Ovary (tissue), 3 donors: Measurements from ENCODE around the gene PCDHGA6.
"Not testable (repeated sequence)": the region's sequence is repeated elsewhere in the genome, so short reads cannot be mapped to it uniquely, and the experiment has no call there.

Source experiments
- POLR2A ChIP-seq: fragments of 450-650 bp; IDR thresholded peaks from one replicate; pipeline ENCODE4 v1.6.1; 2017; ENCODE audit warnings: antibody characterized with exemption, mild to moderate bottlenecking, moderate library complexity
- TF ChIP-seq, protein P1 (sequence below), 3 donors: fragments of 450-650 bp in 2 of 3; fragments of 200-600 bp in 1 of 3; IDR thresholded peaks; one replicate each; pipeline versions ENCODE4 v1.5.1 to v1.8.0; 2016 to 2022; ENCODE audit warnings: antibody characterized with exemption in 3 of 3, mild to moderate bottlenecking in 1 of 3
- donor health status: DM: no; HTN: no; CAD: no.

DNA sequence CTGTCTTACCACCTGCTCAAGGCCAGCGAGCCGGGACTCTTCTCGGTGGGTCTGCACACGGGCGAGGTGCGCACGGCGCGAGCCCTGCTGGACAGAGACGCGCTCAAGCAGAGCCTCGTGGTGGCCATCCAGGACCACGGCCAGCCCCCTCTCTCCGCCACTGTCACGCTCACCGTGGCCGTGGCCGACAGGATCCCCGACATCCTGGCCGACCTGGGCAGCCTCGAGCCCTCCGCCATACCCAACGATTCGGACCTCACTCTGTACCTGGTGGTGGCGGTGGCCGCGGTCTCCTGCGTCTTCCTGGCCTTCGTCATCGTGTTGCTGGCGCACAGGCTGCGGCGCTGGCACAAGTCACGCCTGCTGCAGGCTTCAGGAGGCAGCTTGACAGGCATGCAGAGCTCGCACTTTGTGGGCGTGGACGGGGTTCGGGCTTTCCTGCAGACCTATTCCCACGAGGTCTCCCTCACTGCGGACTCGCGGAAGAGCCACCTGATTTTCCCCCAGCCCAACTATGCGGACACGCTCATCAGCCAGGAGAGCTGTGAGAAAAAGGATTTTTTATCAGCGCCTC, 32.8 kb upstream of the PCDHGA6 start:
- TF ChIP-seq, protein P1, sequence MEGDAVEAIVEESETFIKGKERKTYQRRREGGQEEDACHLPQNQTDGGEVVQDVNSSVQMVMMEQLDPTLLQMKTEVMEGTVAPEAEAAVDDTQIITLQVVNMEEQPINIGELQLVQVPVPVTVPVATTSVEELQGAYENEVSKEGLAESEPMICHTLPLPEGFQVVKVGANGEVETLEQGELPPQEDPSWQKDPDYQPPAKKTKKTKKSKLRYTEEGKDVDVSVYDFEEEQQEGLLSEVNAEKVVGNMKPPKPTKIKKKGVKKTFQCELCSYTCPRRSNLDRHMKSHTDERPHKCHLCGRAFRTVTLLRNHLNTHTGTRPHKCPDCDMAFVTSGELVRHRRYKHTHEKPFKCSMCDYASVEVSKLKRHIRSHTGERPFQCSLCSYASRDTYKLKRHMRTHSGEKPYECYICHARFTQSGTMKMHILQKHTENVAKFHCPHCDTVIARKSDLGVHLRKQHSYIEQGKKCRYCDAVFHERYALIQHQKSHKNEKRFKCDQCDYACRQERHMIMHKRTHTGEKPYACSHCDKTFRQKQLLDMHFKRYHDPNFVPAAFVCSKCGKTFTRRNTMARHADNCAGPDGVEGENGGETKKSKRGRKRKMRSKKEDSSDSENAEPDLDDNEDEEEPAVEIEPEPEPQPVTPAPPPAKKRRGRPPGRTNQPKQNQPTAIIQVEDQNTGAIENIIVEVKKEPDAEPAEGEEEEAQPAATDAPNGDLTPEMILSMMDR (IDR thresholded peaks at IDR 0.05), result not testable (repeated sequence)
- not testable (repeated sequence) for TF ChIP-seq POLR2A
